HepG2 (cell line): ENCODE results near the gene FGF18. TPM values are rescaled to one million over a fixed set of nuclear protein-coding genes. Genes with fewer than 3 reads are reported as not detected.

Experiments used
- DBP ChIP-seq: sonication (generic); formaldehyde crosslinking; IDR thresholded peaks from 2 replicates; pipeline ENCODE4 v1.4.0; 2020; ENCODE audit warnings: missing genetic modification reagents; ENCODE audit errors: not compliant biosample characterization
- ELF1 ChIP-seq: sonication (generic); formaldehyde crosslinking; IDR thresholded peaks from 2 replicates; pipeline ENCODE4 v1.4.0; 2020; ENCODE audit warnings: missing genetic modification reagents
- HDAC1 ChIP-seq: sonication (generic); formaldehyde crosslinking; IDR thresholded peaks from 2 replicates; pipeline ENCODE4 v1.5.1; 2020; ENCODE audit warnings: mild to moderate bottlenecking, missing genetic modification reagents
- HNF1B ChIP-seq: sonication (generic); formaldehyde crosslinking; IDR thresholded peaks from 2 replicates; pipeline ENCODE4 v1.5.1; 2020; ENCODE audit warnings: mild to moderate bottlenecking, moderate library complexity, missing genetic modification reagents
- HOMEZ ChIP-seq: IDR thresholded peaks from 2 replicates; pipeline ENCODE4 v1.6.1; 2016; ENCODE audit warnings: low read depth
- LCORL ChIP-seq, 2 experiments: fragments of 450-650 bp in 1 of 2; sonication (generic) in 1 of 2; formaldehyde crosslinking in 1 of 2; IDR thresholded peaks; 2 replicates each; pipeline versions ENCODE4 v1.5.0 to v1.6.1; 2017 to 2020; ENCODE audit warnings: antibody characterized with exemption in 1 of 2, missing genetic modification reagents in 1 of 2
- MIER2 ChIP-seq: IDR thresholded peaks from 2 replicates; pipeline ENCODE4 v1.6.1; 2016; ENCODE audit warnings: missing biosample characterization, missing genetic modification reagents
- NFE2L1 ChIP-seq: sonication (generic); formaldehyde crosslinking; IDR thresholded peaks from 2 replicates; pipeline ENCODE4 v1.4.0; 2020; ENCODE audit warnings: missing genetic modification reagents, mild to moderate bottlenecking, borderline replicate concordance
- NONO ChIP-seq, 2 experiments: fragments of 450-650 bp in 1 of 2; sonication (generic) in 1 of 2; formaldehyde crosslinking in 1 of 2; IDR thresholded peaks in 1 of 2; conservative IDR thresholded peaks in 1 of 2; 2 replicates each; pipeline versions ENCODE4 v1.6.1 to v1.8.0; 2017 to 2022; ENCODE audit warnings: mild to moderate bottlenecking in 1 of 2, missing genetic modification reagents in 1 of 2, moderate library complexity in 1 of 2
- PAXIP1 ChIP-seq: sonication (generic); formaldehyde crosslinking; conservative IDR thresholded peaks from 2 replicates; pipeline ENCODE4 v1.4.0; 2020; ENCODE audit warnings: mild to moderate bottlenecking, missing genetic modification reagents, moderate library complexity
- PCBP1 ChIP-seq: fragments of 200-400 bp; formaldehyde crosslinking; IDR thresholded peaks from 2 replicates; pipeline ENCODE4 v1.6.1; 2017; ENCODE audit warnings: mild to moderate bottlenecking, low read depth, low read length, borderline replicate concordance
- REPIN1 ChIP-seq: sonication (generic); formaldehyde crosslinking; IDR thresholded peaks from 2 replicates; pipeline ENCODE4 v1.8.0; 2022; ENCODE audit warnings: missing genetic modification reagents, low read depth, mild to moderate bottlenecking, borderline replicate concordance
- STAG1 ChIP-seq: sonication (generic); formaldehyde crosslinking; IDR thresholded peaks from 2 replicates; pipeline ENCODE4 v1.4.0; 2020; ENCODE audit warnings: missing genetic modification reagents
- TARDBP ChIP-seq: sonication (generic); formaldehyde crosslinking; IDR thresholded peaks from 2 replicates; pipeline ENCODE4 v1.8.0; 2022; ENCODE audit warnings: mild to moderate bottlenecking, missing genetic modification reagents
- XRCC5 ChIP-seq: fragments of 200-400 bp; formaldehyde crosslinking; optimal IDR thresholded peaks from 2 replicates; pipeline ENCODE3; 2017; ENCODE audit warnings: mild to moderate bottlenecking, low read length
- ZFY ChIP-seq: sonication (generic); formaldehyde crosslinking; IDR thresholded peaks from 2 replicates; pipeline ENCODE4 v1.4.0; 2020; ENCODE audit warnings: missing genetic modification reagents
- ZMYM4 ChIP-seq: sonication (generic); formaldehyde crosslinking; IDR thresholded peaks from 2 replicates; pipeline ENCODE4 v1.8.1; 2023; ENCODE audit warnings: mild to moderate bottlenecking, missing genetic modification reagents
- ZNF143 ChIP-seq: sonication (generic); formaldehyde crosslinking; IDR thresholded peaks from 2 replicates; pipeline ENCODE4 v1.4.0; 2020; ENCODE audit warnings: missing genetic modification reagents
- ZNF207 ChIP-seq: fragments of 450-650 bp; IDR thresholded peaks from 2 replicates; pipeline ENCODE4 v1.6.1; 2016; ENCODE audit warnings: antibody characterized with exemption, borderline replicate concordance
- ZNF264 ChIP-seq: sonication (generic); formaldehyde crosslinking; IDR thresholded peaks from 2 replicates; pipeline ENCODE4 v1.4.0; 2020; ENCODE audit warnings: missing genetic modification reagents
- ZNF30 ChIP-seq: sonication (generic); formaldehyde crosslinking; IDR thresholded peaks from 2 replicates; pipeline ENCODE4 v1.5.0; 2020; ENCODE audit warnings: mild to moderate bottlenecking, missing genetic modification reagents
- polyA plus RNA-seq, 8 experiments: library from polyadenylated mRNA; depleted of rRNA in 3 of 8; stranded (reverse) in 7 of 8; unstranded in 1 of 8; fragments of >200 nt; fragmentation: Illumina TruSeq in 4 of 8; extraction: Trizol in 4 of 8; gene quantifications; 2 replicates each; pipeline versions ENCODE4 v1.2.1 to v1.2.3, GENCODE V29; 2011 to 2016; ENCODE audit warnings: low read depth in 4 of 8, missing spikeins in 1 of 8, mixed read lengths in 1 of 8; ENCODE audit not compliant: insufficient read depth in 1 of 8
- total RNA-seq, 5 experiments: library from RNA; depleted of rRNA; stranded (reverse); fragments of >200 nt; fragmentation: Illumina TruSeq; extraction: Trizol; gene quantifications; 2 replicates each; pipeline ENCODE4 v1.2.3, GENCODE V29; 2016; ENCODE audit warnings: low read depth in 1 of 5

Gene FGF18
- total and polyA plus RNA-seq, 2 of the 13 experiments (the other 11 are each of a cell fraction or from before 2014, with no cell fraction given) = not detected

- TF ChIP-seq PAXIP1 (CRISPR knock-in tag) (0 out of 2 replicates have a peak, but pooled peaks have one; percentile 9), NFE2L1 (CRISPR knock-in tag) (no peak), STAG1 (CRISPR knock-in tag) (peak; percentile 91), DBP (peak; percentile 53), ZNF207 (no peak), ZNF264 (CRISPR knock-in tag) (peak; percentile 52; the same call in 1 of the 2 replicates), REPIN1 (CRISPR knock-in tag) (0 out of 2 replicates have a peak, but pooled peaks have one; percentile 60), NONO (IDR thresholded peaks at IDR 0.05) (no peak), NONO (CRISPR knock-in tag; conservative IDR thresholded peaks at IDR 0.05) (peak; percentile 71), ZFY (peak; percentile 29), ELF1 (peak; percentile 40; the same call in 1 of the 2 replicates), HOMEZ (no peak), MIER2 (CRISPR knock-in tag) (peak; percentile 87), ZNF143 (CRISPR knock-in tag) (0 out of 2 replicates have a peak, but pooled peaks have one; percentile 20), HNF1B (peak; percentile 46), LCORL (IDR thresholded peaks at IDR 0.05) (no peak), LCORL (CRISPR knock-in tag; IDR thresholded peaks at IDR 0.05) (peak; percentile 82), PCBP1 (0 out of 2 replicates have a peak, but pooled peaks have one; percentile 35), ZMYM4 (CRISPR knock-in tag) (no peak), ZNF30 (CRISPR knock-in tag) (no peak), HDAC1 (CRISPR knock-in tag) (0 out of 2 replicates have a peak, but pooled peaks have one; percentile 11), TARDBP (CRISPR knock-in tag) (0 out of 2 replicates have a peak, but pooled peaks have one; percentile 26), XRCC5 (peak; percentile 83)
These were observed 998 bp upstream of the FGF18 start (continued) for GRCh38 chr5:171418316-171418981.
